Central memory CD8-positive, alpha-beta T cell (primary cell): ENCODE measurements around the gene PCNT.
A peak's percentile ranks its signal among the peaks of the same experiment; 100 is the strongest.

Experiments used
- ATAC-seq: fragments of 150-1000 bp; cut with Tn5 transposase; replicated peaks from 2 replicates; pipeline ENCODE4 v1.10.0; 2022; ENCODE audit warnings: mild to moderate bottlenecking, moderate FRiP score, moderate number of reproducible peaks; ENCODE audit not compliant: poor library complexity, severe bottlenecking; ENCODE audit errors: extremely low read depth
- DNase-seq, 2 donors: peaks; one replicate each; pipeline ENCODE4 v3.0.0; 2021; ENCODE audit warnings: low spot score in 2 of 2
- H3K27ac Mint-ChIP-seq: one replicate; pipeline ENCODE4 v1.8.0; 2022; ENCODE audit warnings: low read depth, mild to moderate bottlenecking, moderate library complexity, mixed read lengths
- H3K27me3 Mint-ChIP-seq: one replicate; pipeline ENCODE4 v1.8.0; 2022; ENCODE audit warnings: mixed read lengths
- H3K36me3 Mint-ChIP-seq: one replicate; pipeline ENCODE4 v1.8.0; 2022; ENCODE audit warnings: mild to moderate bottlenecking, moderate library complexity, mixed read lengths; ENCODE audit not compliant: insufficient read depth
- H3K4me1 Mint-ChIP-seq: one replicate; pipeline ENCODE4 v1.8.0; 2022; ENCODE audit warnings: mixed read lengths
- H3K4me3 Mint-ChIP-seq: one replicate; pipeline ENCODE4 v1.8.0; 2022; ENCODE audit warnings: mild to moderate bottlenecking, moderate library complexity, mixed read lengths
- H3K9me3 Mint-ChIP-seq: one replicate; pipeline ENCODE4 v1.8.0; 2022; ENCODE audit warnings: mixed read lengths

The PCNT gene, protein sequence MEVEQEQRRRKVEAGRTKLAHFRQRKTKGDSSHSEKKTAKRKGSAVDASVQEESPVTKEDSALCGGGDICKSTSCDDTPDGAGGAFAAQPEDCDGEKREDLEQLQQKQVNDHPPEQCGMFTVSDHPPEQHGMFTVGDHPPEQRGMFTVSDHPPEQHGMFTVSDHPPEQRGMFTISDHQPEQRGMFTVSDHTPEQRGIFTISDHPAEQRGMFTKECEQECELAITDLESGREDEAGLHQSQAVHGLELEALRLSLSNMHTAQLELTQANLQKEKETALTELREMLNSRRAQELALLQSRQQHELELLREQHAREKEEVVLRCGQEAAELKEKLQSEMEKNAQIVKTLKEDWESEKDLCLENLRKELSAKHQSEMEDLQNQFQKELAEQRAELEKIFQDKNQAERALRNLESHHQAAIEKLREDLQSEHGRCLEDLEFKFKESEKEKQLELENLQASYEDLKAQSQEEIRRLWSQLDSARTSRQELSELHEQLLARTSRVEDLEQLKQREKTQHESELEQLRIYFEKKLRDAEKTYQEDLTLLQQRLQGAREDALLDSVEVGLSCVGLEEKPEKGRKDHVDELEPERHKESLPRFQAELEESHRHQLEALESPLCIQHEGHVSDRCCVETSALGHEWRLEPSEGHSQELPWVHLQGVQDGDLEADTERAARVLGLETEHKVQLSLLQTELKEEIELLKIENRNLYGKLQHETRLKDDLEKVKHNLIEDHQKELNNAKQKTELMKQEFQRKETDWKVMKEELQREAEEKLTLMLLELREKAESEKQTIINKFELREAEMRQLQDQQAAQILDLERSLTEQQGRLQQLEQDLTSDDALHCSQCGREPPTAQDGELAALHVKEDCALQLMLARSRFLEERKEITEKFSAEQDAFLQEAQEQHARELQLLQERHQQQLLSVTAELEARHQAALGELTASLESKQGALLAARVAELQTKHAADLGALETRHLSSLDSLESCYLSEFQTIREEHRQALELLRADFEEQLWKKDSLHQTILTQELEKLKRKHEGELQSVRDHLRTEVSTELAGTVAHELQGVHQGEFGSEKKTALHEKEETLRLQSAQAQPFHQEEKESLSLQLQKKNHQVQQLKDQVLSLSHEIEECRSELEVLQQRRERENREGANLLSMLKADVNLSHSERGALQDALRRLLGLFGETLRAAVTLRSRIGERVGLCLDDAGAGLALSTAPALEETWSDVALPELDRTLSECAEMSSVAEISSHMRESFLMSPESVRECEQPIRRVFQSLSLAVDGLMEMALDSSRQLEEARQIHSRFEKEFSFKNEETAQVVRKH (N-terminal part only)

DNA sequence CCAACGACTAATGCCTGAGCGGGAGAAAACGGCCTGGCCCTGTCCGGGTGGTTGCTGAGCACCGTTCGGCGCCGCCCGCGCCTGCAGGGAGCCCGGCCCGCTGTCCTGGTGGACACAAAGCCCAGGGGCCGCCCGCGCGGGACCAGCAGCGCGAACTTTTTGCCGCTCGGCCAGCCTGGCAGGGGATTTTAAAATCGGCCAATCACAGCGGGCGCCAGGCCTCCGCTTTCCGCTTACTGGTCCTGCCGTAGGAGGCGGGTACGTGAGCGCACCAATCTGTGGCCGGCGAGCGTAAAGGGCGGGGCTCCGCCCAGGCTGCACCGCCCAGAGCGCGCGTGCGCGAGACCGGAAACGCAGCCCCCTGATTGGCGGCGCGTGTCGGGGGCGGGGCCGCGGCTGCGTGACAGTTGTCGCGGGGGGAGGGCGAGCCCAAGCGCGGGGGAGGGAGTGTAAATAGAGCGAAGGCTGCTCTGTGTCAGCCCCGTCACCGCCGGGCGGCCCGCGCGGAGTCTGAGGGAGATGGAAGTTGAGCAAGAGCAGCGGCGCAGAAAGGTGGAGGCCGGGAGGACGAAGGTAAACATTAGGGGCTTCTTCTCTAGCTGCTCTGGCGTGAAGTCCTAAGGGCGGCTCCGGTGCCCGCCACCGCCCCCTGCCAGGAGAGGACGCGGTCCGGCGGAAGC, at the start of gene PCNT, which contains the start of gene C21orf58:
PCNT (plus strand) TSS at position 447 of the 680 bp plus-strand sequence; CDS start at position 520, 73 bp downstream.
C21orf58 (minus strand) TSS at position 161 of the 680 bp plus-strand sequence. CDS start 1,132 bp downstream, outside the sequence.
- ATAC-seq: peak; percentile 82
- H3K27me3 Mint-ChIP-seq: no peaks in the 10 kb centered on the region
- H3K27ac Mint-ChIP-seq: peak within 1 kb of the TSS; percentile 96
- H3K4me3 Mint-ChIP-seq: peak within 1 kb of the TSS; percentile 97
- peaks cover 14% of the 10 kb centered on the region for H3K36me3 Mint-ChIP-seq
- no peaks in the 10 kb centered on the region for H3K9me3 Mint-ChIP-seq
- peak; percentile 96 to 98 for DNase-seq
- H3K4me1 Mint-ChIP-seq: peaks cover 20% of the 10 kb centered on the region

- H3K36me3 Mint-ChIP-seq: peaks cover 87% of the 10 kb centered on the region
- DNase-seq (no peak), ATAC-seq (no peak)
- H3K27ac Mint-ChIP-seq: no peak overlapping the region
- H3K4me3 Mint-ChIP-seq: no peak overlapping the region
- H3K9me3 Mint-ChIP-seq: no peaks in the 10 kb centered on the region
- H3K4me1 Mint-ChIP-seq: no peaks in the 10 kb centered on the region
- no peaks in the 10 kb centered on the region for H3K27me3 Mint-ChIP-seq
These were observed 49.1 kb upstream of the PCNT start for GRCh38 chr21:46274797-46275390.

DNA sequence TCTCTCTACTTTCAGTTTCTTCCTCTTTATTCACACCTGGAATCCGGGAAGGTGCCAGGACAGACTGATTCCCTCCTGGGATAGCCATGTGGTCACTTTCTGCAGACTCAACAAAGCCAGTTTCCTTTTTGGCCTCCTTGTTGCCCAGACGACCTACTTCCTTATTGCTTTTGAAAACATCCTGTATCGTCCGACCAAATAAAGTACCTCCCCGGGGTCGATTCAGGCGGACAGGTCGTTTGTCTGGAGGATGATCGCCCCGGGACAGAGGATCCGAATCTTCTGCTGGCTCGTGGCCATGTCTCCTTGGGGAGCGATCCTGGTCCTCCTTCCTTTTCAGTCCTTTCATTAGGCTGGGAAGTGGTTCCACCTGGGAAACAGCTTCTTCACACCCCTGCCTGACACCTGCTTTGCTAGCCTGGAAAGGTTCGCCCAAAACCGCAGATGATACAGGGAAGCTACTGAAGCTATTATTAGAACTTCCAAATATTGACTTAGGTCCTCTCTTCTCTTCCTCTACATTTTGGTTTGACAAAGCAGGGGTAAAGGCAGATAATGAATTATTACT, 39.8 kb upstream of the PCNT start:
- H3K36me3 Mint-ChIP-seq: peaks cover 33% of the 10 kb centered on the region
- H3K27ac Mint-ChIP-seq: peak overlapping the region; percentile 79
- no peak for ATAC-seq
- H3K27me3 Mint-ChIP-seq: no peaks in the 10 kb centered on the region
- H3K4me3 Mint-ChIP-seq: peak overlapping the region; percentile 93
- H3K9me3 Mint-ChIP-seq: no peaks in the 10 kb centered on the region
- DNase-seq: no peak
- peaks cover 42% of the 10 kb centered on the region for H3K4me1 Mint-ChIP-seq

- peak overlapping the region; percentile 94 for H3K27ac Mint-ChIP-seq
- no peaks in the 10 kb centered on the region for H3K9me3 Mint-ChIP-seq
- no peaks in the 10 kb centered on the region for H3K27me3 Mint-ChIP-seq
- no peak for ATAC-seq
- H3K4me3 Mint-ChIP-seq: peak overlapping the region; percentile 93
- H3K36me3 Mint-ChIP-seq: peaks cover 27% of the 10 kb centered on the region
- no peak for DNase-seq
- H3K4me1 Mint-ChIP-seq: peaks cover 46% of the 10 kb centered on the region
These were observed 39.2 kb upstream of the PCNT start for GRCh38 chr21:46284733-46285132.

DNA sequence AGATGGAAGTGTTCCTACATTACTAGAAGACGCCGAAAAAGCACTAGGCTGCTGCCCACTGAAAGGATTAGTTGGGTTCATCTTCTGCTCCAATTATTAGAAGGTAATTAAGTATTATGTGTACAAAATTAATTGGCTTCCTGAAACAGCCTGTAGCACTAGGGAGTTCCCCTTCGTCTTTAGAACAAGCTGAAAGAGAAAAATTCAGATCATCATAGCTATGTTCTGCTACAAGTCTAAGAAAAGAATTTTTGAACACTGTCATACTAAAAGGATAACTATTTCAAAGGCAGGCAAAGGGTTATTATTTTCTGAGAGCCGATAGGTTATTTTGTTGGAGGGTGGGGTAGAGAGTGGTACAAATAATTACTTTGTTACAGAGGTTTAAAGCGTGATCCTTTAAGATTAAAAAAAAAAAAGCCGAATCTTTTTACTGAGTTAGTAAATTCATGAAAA, 38.7 kb upstream of the PCNT start, which contains the start of gene MCM3AP:
MCM3AP (minus strand) TSS at position 406 of the 456 bp plus-strand sequence; CDS start at position 81, 325 bp downstream.
- no peak for ATAC-seq
- Mint-ChIP-seq H3K9me3 (no peaks in the 10 kb centered on the region), H3K36me3 (peaks cover 22% of the 10 kb centered on the region), H3K4me3 (peak within 1 kb of the TSS; percentile 93), H3K27me3 (no peaks in the 10 kb centered on the region), H3K4me1 (peaks cover 48% of the 10 kb centered on the region), H3K27ac (peak within 1 kb of the TSS; percentile 94)
- no peak for DNase-seq

DNA sequence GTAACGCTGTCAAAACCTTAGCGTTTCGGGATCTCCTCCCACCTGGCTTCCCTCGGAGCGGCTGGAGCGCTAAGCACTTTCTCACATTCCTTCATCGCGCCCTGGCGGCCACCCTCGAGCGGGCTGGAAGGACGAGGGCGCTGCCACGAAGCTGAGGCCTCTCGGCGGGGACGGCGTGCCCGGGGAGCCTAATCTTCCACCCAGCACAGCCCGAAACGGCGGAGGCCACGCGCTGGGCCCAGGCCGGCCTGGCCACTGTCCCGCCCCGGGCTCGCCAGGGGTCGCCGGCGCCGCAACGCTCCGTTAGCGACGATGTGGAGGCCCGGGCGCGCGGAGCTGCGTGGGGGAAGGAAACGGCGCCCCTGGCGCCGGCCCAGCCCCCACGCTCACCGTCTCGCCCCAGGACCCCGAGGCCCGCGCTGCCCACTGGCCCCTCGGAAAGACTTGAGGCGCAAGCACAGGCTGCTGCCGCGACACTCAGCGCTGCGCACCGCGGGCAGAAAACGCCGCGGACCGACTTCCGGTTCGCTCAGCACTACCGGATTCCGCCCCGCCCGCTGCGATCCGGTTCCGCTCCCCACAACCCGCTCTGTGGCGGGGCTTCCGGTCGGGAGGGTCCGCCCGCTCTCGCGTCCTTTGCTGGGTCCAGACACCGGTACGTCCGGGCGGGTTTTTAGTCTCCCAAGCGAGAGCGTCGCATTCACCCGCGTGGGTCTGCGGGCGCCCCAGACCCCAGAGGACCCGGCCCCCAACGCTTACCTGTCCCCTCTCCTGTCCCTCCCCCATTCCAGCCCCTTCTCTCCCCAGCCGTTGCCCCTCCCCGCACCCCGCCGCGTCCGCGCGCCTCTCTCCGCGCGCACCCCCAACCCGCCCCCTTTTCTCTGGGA, 38.0 kb upstream of the PCNT start, which contains the start of gene YBEY:
YBEY (plus strand) TSS at position 582 of the 887 bp plus-strand sequence. CDS start 572 bp downstream, outside the sequence.
- peak; percentile 71 to 73 for DNase-seq
- Mint-ChIP-seq H3K27me3 (no peaks in the 10 kb centered on the region), H3K4me1 (peaks cover 42% of the 10 kb centered on the region)

GRCh38 chr21:46286648-46287002, 37.3 kb upstream of the PCNT start:
- Mint-ChIP-seq H3K4me1 (peaks cover 38% of the 10 kb centered on the region), H3K4me3 (peak overlapping the region; percentile 93), H3K36me3 (peaks cover 12% of the 10 kb centered on the region), H3K27me3 (no peaks in the 10 kb centered on the region), H3K9me3 (no peaks in the 10 kb centered on the region), H3K27ac (peak overlapping the region; percentile 94)
- ATAC-seq: peak; percentile 43
- no peak for DNase-seq

More for the DNA sequence above, 38.0 kb upstream of the PCNT start, which contains the start of gene YBEY:
- Mint-ChIP-seq H3K27ac (peak within 1 kb of the TSS; percentile 94), H3K4me3 (peak within 1 kb of the TSS; percentile 93), H3K36me3 (peaks cover 15% of the 10 kb centered on the region), H3K9me3 (no peaks in the 10 kb centered on the region)
- peak; percentile 84 for ATAC-seq

DNA sequence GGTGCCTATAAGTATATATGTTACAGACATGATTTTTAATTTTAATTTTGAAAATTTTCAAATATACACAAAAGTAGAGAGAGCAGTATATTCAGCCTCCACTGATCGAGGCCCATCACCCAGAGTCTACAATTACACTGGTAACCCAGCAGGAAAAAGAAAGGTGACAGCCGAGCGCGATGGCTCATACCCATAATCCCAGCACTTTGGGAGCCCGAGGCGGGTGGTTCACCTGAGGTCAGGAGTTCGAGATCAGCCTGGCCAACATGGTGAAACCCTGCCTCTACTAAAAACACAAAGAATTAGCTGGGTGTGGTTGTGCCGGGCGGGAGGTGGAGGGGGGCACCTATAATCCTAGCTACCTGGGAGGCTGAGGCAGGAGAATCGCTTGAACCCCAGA, 36.4 kb upstream of the PCNT start:
- DNase-seq (no peak), ATAC-seq (no peak)
- peak overlapping the region; percentile 94 for H3K27ac Mint-ChIP-seq
- H3K9me3 Mint-ChIP-seq: no peaks in the 10 kb centered on the region
- H3K27me3 Mint-ChIP-seq: no peaks in the 10 kb centered on the region
- no peak overlapping the region for H3K4me3 Mint-ChIP-seq
- peaks cover 38% of the 10 kb centered on the region for H3K4me1 Mint-ChIP-seq
- H3K36me3 Mint-ChIP-seq: peaks cover 8% of the 10 kb centered on the region

GRCh38 chr21:46289655-46290179, 34.2 kb upstream of the PCNT start:
- no peak overlapping the region for H3K27ac Mint-ChIP-seq
- ATAC-seq (no peak), DNase-seq (no peak)
- H3K27me3 Mint-ChIP-seq: no peaks in the 10 kb centered on the region
- no peak overlapping the region for H3K4me3 Mint-ChIP-seq
- no peaks in the 10 kb centered on the region for H3K9me3 Mint-ChIP-seq
- peaks cover 8% of the 10 kb centered on the region for H3K36me3 Mint-ChIP-seq
- peaks cover 29% of the 10 kb centered on the region for H3K4me1 Mint-ChIP-seq

DNA sequence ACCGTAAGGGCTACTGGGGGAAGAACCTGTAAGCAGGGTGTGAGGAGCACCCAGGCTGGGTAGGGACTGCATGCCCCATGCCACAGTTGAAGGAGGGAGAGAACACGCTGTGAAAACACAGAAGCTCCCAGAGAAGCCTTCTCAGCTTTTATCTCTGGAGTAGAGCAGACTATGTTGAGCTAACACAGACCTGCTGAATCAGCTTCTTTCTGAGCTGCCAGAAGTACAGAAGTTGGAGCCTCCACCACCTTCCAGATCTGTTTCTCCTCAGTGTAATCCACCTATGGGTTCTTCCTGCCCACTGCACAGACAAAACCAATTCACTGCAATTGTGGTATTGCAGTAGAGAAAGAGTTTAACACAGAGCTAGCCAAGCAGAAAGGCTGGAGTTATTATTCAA, 32.4 kb upstream of the PCNT start:
- Mint-ChIP-seq H3K27me3 (no peaks in the 10 kb centered on the region), H3K4me1 (peaks cover 17% of the 10 kb centered on the region), H3K36me3 (peaks cover 4% of the 10 kb centered on the region), H3K9me3 (no peaks in the 10 kb centered on the region), H3K4me3 (no peak overlapping the region), H3K27ac (no peak overlapping the region)
- ATAC-seq: no peak
- DNase-seq: no peak
